Keratinocyte (primary cell): ENCODE results near the gene LRIG1.

Experiments used
- CTCF ChIP-seq, 3 experiments: IDR thresholded peaks in 1 of 3; conservative IDR thresholded peaks in 1 of 3; optimal IDR thresholded peaks in 1 of 3; 2 replicates in 2 of 3; 3 replicates in 1 of 3; pipeline versions ENCODE3 to v1.5.1; 2011; ENCODE audit warnings: low read length in 3 of 3, mild to moderate bottlenecking in 3 of 3, moderate library complexity in 2 of 3, control low read depth in 1 of 3, inconsistent platforms in 1 of 3; ENCODE audit not compliant: insufficient read depth in 2 of 3; ENCODE audit errors: extremely low read depth in 1 of 3
- EZH2 ChIP-seq: IDR thresholded peaks from one replicate; pipeline ENCODE4 v1.6.1; 2012; ENCODE audit warnings: inconsistent platforms, mild to moderate bottlenecking, low read length, moderate library complexity

- TF ChIP-seq EZH2 (no peak), CTCF (optimal IDR thresholded peaks at IDR 0.05 in 1 of 3, IDR thresholded peaks at IDR 0.05 in 1 of 3, conservative IDR thresholded peaks at IDR 0.05 in 1 of 3; ENCODE audit: extremely low read depth in 1 of 3, insufficient read depth in 2 of 3, low read length in 3 of 3) (no peak)
Measured at GRCh38 chr3:66344391-66344811, 156.4 kb downstream of the LRIG1 start.
